GM13977 (cell line): ENCODE results near the gene MAD1L1.

Source experiments
- DNase-seq: peaks from one replicate; pipeline ENCODE4 v3.0.0; 2012; ENCODE audit warnings: low spot score
- CTCF ChIP-seq: IDR thresholded peaks from 2 replicates; pipeline ENCODE4 v1.5.1; 2012; ENCODE audit warnings: mild to moderate bottlenecking, control low read depth; ENCODE audit not compliant: insufficient read depth; ENCODE audit errors: extremely low read depth, missing control alignments
- in situ Hi-C: fragments of 300-500 bp; cut with MboI; formaldehyde crosslinking; loops from one replicate; pipeline ENCODE4 v1.12.0; 2022; ENCODE audit warnings: low sequenced_read_pairs, low pct_unique_long_range_greater_than_20kb, mixed read lengths, inconsistent platforms; ENCODE audit not compliant: unreplicated experiment

The MAD1L1 gene

GRCh38 chr7:2011266-2012043 is 221.3 kb downstream of the MAD1L1 start:
- in situ Hi-C loops = no loop called here
- TF ChIP-seq CTCF = no peak
- no peak for DNase-seq

GRCh38 chr7:2010551-2011265 is 222.0 kb downstream of the MAD1L1 start:
- no peak for DNase-seq
- in situ Hi-C loops = no loop called here
- no peak for TF ChIP-seq CTCF

GRCh38 chr7:2010101-2010500 is 222.6 kb downstream of the MAD1L1 start:
- no peak for TF ChIP-seq CTCF

GRCh38 chr7:2009541-2010001 is 223.2 kb downstream of the MAD1L1 start:
- in situ Hi-C loops = no loop called here
- TF ChIP-seq CTCF = no peak
- no peak for DNase-seq

More at GRCh38 chr7:2010101-2010500, 222.6 kb downstream of the MAD1L1 start:
- no peak for DNase-seq
- in situ Hi-C loops = no loop called here

- no peak for DNase-seq
- TF ChIP-seq CTCF = no peak
- in situ Hi-C loops = no loop called here
Measured at GRCh38 chr7:2008936-2009540, 223.7 kb downstream of the MAD1L1 start.

- TF ChIP-seq CTCF = no peak
- in situ Hi-C loops = no loop called here
- no peak for DNase-seq
Measured at GRCh38 chr7:2008101-2008935, 224.4 kb downstream of the MAD1L1 start.
